ENCODE data around the gene NHLRC4. TPM values are rescaled to one million over a fixed set of nuclear protein-coding genes. Genes with fewer than 3 reads are reported as not detected.

NHLRC4 gene
- total and polyA plus RNA-seq, 2 of the 13 experiments (the other 11 are each of a cell fraction or from before 2014, with no cell fraction given): 0.40 to 0.59 TPM

- TF ChIP-seq ZNF513 (CRISPR knock-in tag; conservative IDR thresholded peaks at IDR 0.05): no peak
- TF ChIP-seq MXD4 (CRISPR knock-in tag; IDR thresholded peaks at IDR 0.05): peak; percentile 46; the same call in 1 of the 2 replicates
- 0 out of 2 replicates have a peak, but pooled peaks have one; percentile 15 for TF ChIP-seq FOXO1 (CRISPR knock-in tag; IDR thresholded peaks at IDR 0.05)
- 0 out of 2 replicates have a peak, but pooled peaks have one; percentile 35 for TF ChIP-seq ZNF441 (CRISPR knock-in tag; IDR thresholded peaks at IDR 0.05; ENCODE audit: borderline replicate concordance)
- 0 out of 2 replicates have a peak, but pooled peaks have one; percentile 25 for TF ChIP-seq RNF2 (conservative IDR thresholded peaks at IDR 0.05; ENCODE audit: low read depth)
- TF ChIP-seq ZNF225 (CRISPR knock-in tag; IDR thresholded peaks at IDR 0.05): peak; percentile 68; the same call in 1 of the 2 replicates
- TF ChIP-seq MXI1 (IDR thresholded peaks at IDR 0.05; ENCODE audit: borderline replicate concordance, low read depth, low read length): 0 out of 3 replicates have a peak, but pooled peaks have one; percentile 26
- peak; percentile 57 for TF ChIP-seq IKZF4 (CRISPR knock-in tag; IDR thresholded peaks at IDR 0.05; ENCODE audit: borderline replicate concordance, low read depth, not compliant biosample characterization)
- TF ChIP-seq ZMAT3 (CRISPR knock-in tag; conservative IDR thresholded peaks at IDR 0.05): 0 out of 2 replicates have a peak, but pooled peaks have one; percentile 7
- TF ChIP-seq HNF4A (CRISPR knock-in tag; IDR thresholded peaks at IDR 0.05): peak; percentile 6; the same call in 1 of the 2 replicates
- peak; percentile 44 for TF ChIP-seq ZNF407 (CRISPR knock-in tag; IDR thresholded peaks at IDR 0.05; ENCODE audit: not compliant biosample characterization)
- peak; percentile 57 for TF ChIP-seq GABPB1 (CRISPR knock-in tag; IDR thresholded peaks at IDR 0.05)
- TF ChIP-seq KDM2A (CRISPR knock-in tag; IDR thresholded peaks at IDR 0.05; ENCODE audit: borderline replicate concordance, low read depth): peak; percentile 45; the same call in 1 of the 2 replicates
- no peak for TF ChIP-seq DNMT3B (CRISPR knock-in tag; conservative IDR thresholded peaks at IDR 0.05)
These were observed 25.9 kb downstream of the NHLRC4 start (continued) for GRCh38 chr16:592518-593306.
